Spleen (tissue), 11 donors: ENCODE measurements around the gene CAMP. TPM values are rescaled to one million over a fixed set of nuclear protein-coding genes. Genes with fewer than 3 reads are reported as not detected.

ENCODE experiments used
- DNase-seq: peaks from one replicate; pipeline ENCODE4 v3.0.0-alpha.2; 2020
- H3K27ac ChIP-seq, 8 donors: fragments of 200-600 bp; sonication (generic) in 7 of 8; 1 replicate in 4 of 8; 2 replicates in 4 of 8; pipeline versions ENCODE4 v1.5.0 to v1.8.0; 2016 to 2021; ENCODE audit warnings: inconsistent platforms in 4 of 8, mild to moderate bottlenecking in 4 of 8, moderate library complexity in 1 of 8
- H3K27me3 ChIP-seq, 7 donors: fragments of 200-600 bp; sonication (generic) in 6 of 7; replicated peaks in 1 of 7; 1 replicate in 4 of 7; 2 replicates in 3 of 7; pipeline versions ENCODE4 v1.5.0 to v1.8.0; 2016 to 2021; ENCODE audit warnings: inconsistent platforms in 3 of 7, mild to moderate bottlenecking in 1 of 7
- H3K36me3 ChIP-seq, 6 donors: fragments of 200-600 bp; sonication (generic) in 5 of 6; 1 replicate in 4 of 6; 2 replicates in 2 of 6; pipeline versions ENCODE4 v1.5.0 to v1.8.0; 2016 to 2021; ENCODE audit warnings: inconsistent platforms in 2 of 6
- H3K4me1 ChIP-seq, 6 donors: fragments of 200-600 bp; sonication (generic) in 5 of 6; 1 replicate in 3 of 6; 2 replicates in 3 of 6; pipeline versions ENCODE4 v1.5.0 to v1.8.0; 2016 to 2021; ENCODE audit warnings: inconsistent platforms in 3 of 6
- H3K4me3 ChIP-seq, 8 donors: fragments of 200-600 bp; sonication (generic) in 7 of 8; 1 replicate in 4 of 8; 2 replicates in 4 of 8; pipeline versions ENCODE4 v1.5.0 to v1.8.0; 2016 to 2021; ENCODE audit warnings: inconsistent platforms in 4 of 8, mild to moderate bottlenecking in 4 of 8, moderate library complexity in 2 of 8
- H3K9me3 ChIP-seq, 8 donors: fragments of 200-600 bp; sonication (generic) in 7 of 8; 1 replicate in 4 of 8; 2 replicates in 4 of 8; pipeline versions ENCODE4 v1.5.0 to v1.8.0; 2016 to 2021; ENCODE audit warnings: inconsistent platforms in 4 of 8
- CTCF ChIP-seq, 11 experiments: fragments of 200-600 bp in 7 of 11; fragments of 450-650 bp in 4 of 11; sonication (generic) in 4 of 11; IDR thresholded peaks in 8 of 11; conservative IDR thresholded peaks in 3 of 11; 1 replicate in 7 of 11; 2 replicates in 4 of 11; pipeline versions ENCODE4 v1.4.0 to v1.8.0; 2016 to 2021; ENCODE audit warnings: antibody characterized with exemption in 11 of 11, inconsistent platforms in 4 of 11, mild to moderate bottlenecking in 1 of 11
- POLR2A ChIP-seq, 3 donors: fragments of 450-650 bp; IDR thresholded peaks; one replicate each; pipeline ENCODE4 v1.5.1; 2017; ENCODE audit warnings: antibody characterized with exemption in 3 of 3, mild to moderate bottlenecking in 1 of 3
- POLR2AphosphoS5 ChIP-seq, 3 donors: sonication (generic); formaldehyde crosslinking; IDR thresholded peaks; one replicate each; pipeline ENCODE4 v1.5.1; 2017; ENCODE audit warnings: antibody characterized with exemption in 3 of 3
- WGBS, 5 donors: extraction: QIAGEN DNeasy Blood & Tissue Kit in 3 of 5; methylation state at CpG; one replicate each; pipeline versions ENCODE4 v1.1.5 to v1.1.7; 2013 to 2018; 5-methylcytosine and 5-hydroxymethylcytosine counted together
- intact Hi-C: fragments of 100-400 bp; cut with DNase I; formaldehyde crosslinking; loops from one replicate; pipeline ENCODE4 v1.15.0; 2023; ENCODE audit warnings: low total_unique reads
- polyA plus RNA-seq, 3 donors: library from polyadenylated mRNA; stranded (reverse); fragments of 200-250 nt; gene quantifications; one replicate each; pipeline ENCODE4 v1.2.1, GENCODE V29; 2013
- total RNA-seq, 7 donors: library from RNA; depleted of rRNA in 3 of 7; stranded (reverse); fragments of >200 nt in 3 of 7; fragmentation: NEBNext Ultra II Directional in 4 of 7; extraction: Animal tissue kit (Norgen Biotek cat#: 25700) in 4 of 7; gene quantifications; one replicate each; pipeline versions ENCODE4 v1.1.0 to v1.2.1, GENCODE V29; 2016 to 2021
- donor health status: healthy with polysubstance abuse.
- donor health status: DM: no; HTN: no; CAD: no; lungs with moderate emphysema.
- donor health status: DM: no; HTN: no; CAD: no.
- donor health status: Bipolar disorder and iron deficiency.
- donor health status: healthy.
- donor health status: DM: no; HTN: no; CAD: no.
- donor health status: DM: yes; HTN: yes; CAD: no.

The CAMP gene
- total and polyA plus RNA-seq, 10 donors = 1.5 to 98.9 (median 15.7) TPM

- WGBS, 5 donors = 9 to 21% (median 12%) methylated on average over 8 of the region's 8 CpGs
- intact Hi-C loops = no loop called here
- peaks cover 0 to 30% (median 0%) of the 10 kb centered on the region in 6 donors for H3K36me3 ChIP-seq
- DNase-seq = no peak
- peak overlapping the region in 6 of 8 donors; percentile 52 to 84 (median 77) for H3K27ac ChIP-seq
- H3K9me3 ChIP-seq = no peaks in the 10 kb centered on the region
- H3K4me1 ChIP-seq = peaks cover 9 to 36% (median 21%) of the 10 kb centered on the region in 6 donors
- H3K27me3 ChIP-seq = peaks cover 0 to 12% (median 0%) of the 10 kb centered on the region in 7 donors
- TF ChIP-seq CTCF (IDR thresholded peaks at IDR 0.05 in 8 of 11, conservative IDR thresholded peaks at IDR 0.05 in 3 of 11) (no peak), POLR2A (IDR thresholded peaks at IDR 0.05) (no peak), POLR2AphosphoS5 (IDR thresholded peaks at IDR 0.05) (no peak)
- peak overlapping the region; percentile 82 to 99 (median 96) for H3K4me3 ChIP-seq
Observed at GRCh38 chr3:48187301-48187578, 36.1 kb upstream of the CAMP start.

GRCh38 chr3:48187579-48188265 is 35.6 kb upstream of the CAMP start:
- intact Hi-C loops = no loop called here
- Histone ChIP-seq H3K4me3 (peak overlapping the region; percentile 82 to 99 (median 96)), H3K9me3 (no peaks in the 10 kb centered on the region), H3K36me3 (peaks cover 0 to 25% (median 0%) of the 10 kb centered on the region in 6 donors), H3K4me1 (peaks cover 9 to 35% (median 21%) of the 10 kb centered on the region in 6 donors), H3K27me3 (peaks cover 0 to 12% (median 0%) of the 10 kb centered on the region in 7 donors), H3K27ac (peak overlapping the region in 7 of 8 donors; percentile 23 to 84 (median 76))
- 0 to 1% (median 1%) methylated on average over 34 to 87 of the region's 87 CpGs for WGBS, 5 donors
- DNase-seq = peak; percentile 91
- TF ChIP-seq POLR2A (IDR thresholded peaks at IDR 0.05) (no peak), POLR2AphosphoS5 (IDR thresholded peaks at IDR 0.05) (peak in 1 of 3 donors; percentile 7)

GRCh38 chr3:48188266-48189201 is 34.8 kb upstream of the CAMP start, which contains the start of gene CDC25A:
TSS of gene CDC25A (minus strand) at chr3:48188417. CDS start at chr3:48187947, 470 bp downstream.
- peak; percentile 97 for DNase-seq
- Histone ChIP-seq H3K9me3 (no peaks in the 10 kb centered on the region), H3K27me3 (peaks cover 0 to 12% (median 0%) of the 10 kb centered on the region in 7 donors), H3K36me3 (peaks cover 0 to 18% (median 0%) of the 10 kb centered on the region in 6 donors), H3K4me3 (peak within 1 kb of the TSS; percentile 82 to 99 (median 96)), H3K4me1 (peaks cover 9 to 35% (median 21%) of the 10 kb centered on the region in 6 donors), H3K27ac (peak within 1 kb of the TSS; percentile 16 to 84 (median 74))
- peak in 2 of 11 experiments; percentile 39 to 45 for TF ChIP-seq CTCF (IDR thresholded peaks at IDR 0.05 in 8 of 11, conservative IDR thresholded peaks at IDR 0.05 in 3 of 11)
- TF ChIP-seq POLR2A (IDR thresholded peaks at IDR 0.05) = no peak
- peak; percentile 64 to 79 (median 77) for TF ChIP-seq POLR2AphosphoS5 (IDR thresholded peaks at IDR 0.05)
- intact Hi-C loops = no loop called here
- 7 to 9% (median 8%) methylated on average over 36 to 44 of the region's 44 CpGs for WGBS, 5 donors

GRCh38 chr3:48189321-48189720 is 34.0 kb upstream of the CAMP start:
- H3K9me3 ChIP-seq = no peaks in the 10 kb centered on the region
- intact Hi-C loops = no loop called here
- TF ChIP-seq CTCF (IDR thresholded peaks at IDR 0.05 in 8 of 11, conservative IDR thresholded peaks at IDR 0.05 in 3 of 11) = no peak
- H3K4me1 ChIP-seq = peaks cover 9 to 39% (median 23%) of the 10 kb centered on the region in 6 donors
- 87 to 97% (median 95%) methylated on average over 5 to 6 of the region's 6 CpGs for WGBS, 5 donors
- peaks cover 0 to 12% (median 0%) of the 10 kb centered on the region in 7 donors for H3K27me3 ChIP-seq
- no peak overlapping the region for H3K4me3 ChIP-seq
- peaks cover 0 to 10% (median 0%) of the 10 kb centered on the region in 6 donors for H3K36me3 ChIP-seq
- no peak for DNase-seq
- H3K27ac ChIP-seq = no peak overlapping the region
